Natural killer cell (primary cell): Measurements from ENCODE around the gene RASGRP2. TPM values are rescaled to one million over a fixed set of nuclear protein-coding genes. Genes with fewer than 3 reads are reported as not detected.

Source experiments
- ATAC-seq, 3 donors: fragments of 150-1000 bp in 2 of 3; fragments of 200-7000 bp in 1 of 3; cut with Tn5 transposase; 1 replicate in 1 of 3; 2 replicates in 2 of 3; pipeline ENCODE4 v1.10.0; 2021; ENCODE audit warnings: mild to moderate bottlenecking in 2 of 3, moderate library complexity in 2 of 3
- DNase-seq, 2 donors: peaks; one replicate each; pipeline versions ENCODE4 v3.0.0 to v3.0.0-alpha.2; 2013 to 2021; ENCODE audit warnings: mixed read lengths in 1 of 2
- H3K27ac ChIP-seq: one replicate; pipeline ENCODE4 v1.5.1; 2013; ENCODE audit warnings: mild to moderate bottlenecking, low read length
- H3K27me3 ChIP-seq: one replicate; pipeline ENCODE4 v1.6.1; 2013; ENCODE audit warnings: low read length; ENCODE audit not compliant: control insufficient read depth, insufficient read depth
- H3K36me3 ChIP-seq: one replicate; pipeline ENCODE4 v1.6.1; 2013; ENCODE audit warnings: low read length; ENCODE audit not compliant: control insufficient read depth, insufficient read depth
- H3K4me1 ChIP-seq: one replicate; pipeline ENCODE4 v1.6.1; 2013; ENCODE audit warnings: low read length; ENCODE audit not compliant: control insufficient read depth, insufficient read depth
- H3K4me3 ChIP-seq: one replicate; pipeline ENCODE4 v1.5.1; 2013; ENCODE audit warnings: low read length
- H3K9me3 ChIP-seq: one replicate; pipeline ENCODE4 v1.6.1; 2013; ENCODE audit warnings: low read length; ENCODE audit not compliant: control insufficient read depth, insufficient read depth
- H3K27ac Mint-ChIP-seq, 2 donors: one replicate each; pipeline ENCODE4 v1.8.0; 2022; ENCODE audit warnings: mild to moderate bottlenecking in 2 of 2, mixed read lengths in 2 of 2, moderate library complexity in 1 of 2
- H3K27me3 Mint-ChIP-seq, 2 donors: one replicate each; pipeline ENCODE4 v1.8.0; 2022; ENCODE audit warnings: low read depth in 2 of 2, mixed read lengths in 2 of 2
- H3K36me3 Mint-ChIP-seq: one replicate; pipeline ENCODE4 v1.8.0; 2022; ENCODE audit warnings: mixed read lengths
- H3K4me1 Mint-ChIP-seq, 2 donors: one replicate each; pipeline ENCODE4 v1.8.0; 2022; ENCODE audit warnings: mixed read lengths in 2 of 2
- H3K4me3 Mint-ChIP-seq: one replicate; pipeline ENCODE4 v1.8.0; 2022; ENCODE audit warnings: mild to moderate bottlenecking, moderate library complexity, mixed read lengths
- H3K9me3 Mint-ChIP-seq, 2 donors: one replicate each; pipeline ENCODE4 v1.8.0; 2022; ENCODE audit warnings: mixed read lengths in 2 of 2
- WGBS: methylation state at CpG from one replicate; pipeline ENCODE4 v1.1.7; 2013; ENCODE audit warnings: missing lambda C conversion rate; ENCODE audit not compliant: insufficient coverage; 5-methylcytosine and 5-hydroxymethylcytosine counted together
- intact Hi-C: fragments of 100-400 bp; cut with micrococcal nuclease; formaldehyde crosslinking; loops from one replicate; pipeline ENCODE4 v1.14.2; 2022
- total RNA-seq, 4 donors: library from RNA; stranded (reverse); fragments of 120-200 nt in 1 of 4; gene quantifications; one replicate each; pipeline versions ENCODE4 v1.2.3 to v1.2.4, GENCODE V29; 2013 to 2022
- TF ChIP-seq, protein P1 (sequence below): fragments of 200-600 bp; IDR thresholded peaks from one replicate; pipeline ENCODE4 v1.8.0; 2022; ENCODE audit warnings: antibody characterized with exemption

Gene RASGRP2
- total RNA-seq, 3 donors from 2014 or later (not counting 1 experiment from before 2014, with no cell fraction given), result 371 to 417 (median 394) TPM

DNA sequence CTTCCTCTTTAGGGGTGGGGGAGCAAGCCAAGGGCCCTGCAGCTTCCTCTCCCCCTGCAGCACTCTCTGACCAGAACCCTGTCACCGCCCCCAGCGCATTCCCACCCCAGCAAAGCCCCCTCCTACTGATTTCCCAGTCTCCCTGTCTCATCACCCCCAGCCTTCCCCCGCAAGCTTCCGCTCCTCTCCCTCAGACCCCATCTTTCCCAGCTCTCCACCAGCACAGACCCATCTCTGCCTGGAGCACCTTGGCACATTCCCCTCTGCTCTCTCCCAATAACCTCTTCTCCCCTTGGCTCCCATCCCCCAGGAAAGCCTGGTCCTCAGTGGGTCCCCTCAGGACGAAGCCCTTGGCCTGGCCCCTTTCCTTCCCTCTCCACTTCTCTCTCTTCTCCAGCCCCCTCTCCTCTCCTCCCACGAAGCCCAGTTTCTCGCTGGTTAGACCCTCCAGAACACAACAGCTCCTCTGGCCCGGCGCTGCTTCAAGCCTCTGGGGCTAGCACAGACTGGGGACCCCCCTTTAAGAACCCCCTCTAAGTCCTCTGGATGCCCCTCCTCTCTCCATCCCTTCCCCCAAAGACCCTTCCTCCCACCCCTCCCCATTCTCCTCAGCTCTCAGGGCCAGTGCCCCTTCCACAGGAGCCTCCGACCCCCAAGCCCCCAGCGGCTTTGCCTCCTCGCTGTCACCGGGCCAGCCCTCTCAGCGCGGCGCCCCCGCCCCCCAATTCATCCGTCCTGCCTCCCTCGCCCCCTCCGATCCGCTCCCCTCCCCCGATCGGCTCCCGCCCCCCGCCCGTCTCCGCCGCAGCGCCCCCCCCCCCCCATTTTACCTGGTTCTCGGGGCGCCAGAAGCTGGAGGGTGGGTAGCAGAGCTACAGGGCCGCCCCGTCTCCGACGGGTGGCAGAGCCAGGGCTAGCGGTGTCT lies 21.5 kb downstream of the RASGRP2 start:
- peaks cover 8 to 29% of the 10 kb centered on the region in 2 donors for H3K4me1 Mint-ChIP-seq
- WGBS, result 22% methylated on average over 21 of the region's 36 CpGs
- DNase-seq, result no peak
- H3K9me3 Mint-ChIP-seq, result no peaks in the 10 kb centered on the region
- H3K4me1 ChIP-seq, result peaks cover 16% of the 10 kb centered on the region
- H3K27me3 ChIP-seq, result peaks cover 6% of the 10 kb centered on the region
- ATAC-seq, result no peak
- H3K4me3 Mint-ChIP-seq, result peak overlapping the region; percentile 68
- TF ChIP-seq, protein P1, sequence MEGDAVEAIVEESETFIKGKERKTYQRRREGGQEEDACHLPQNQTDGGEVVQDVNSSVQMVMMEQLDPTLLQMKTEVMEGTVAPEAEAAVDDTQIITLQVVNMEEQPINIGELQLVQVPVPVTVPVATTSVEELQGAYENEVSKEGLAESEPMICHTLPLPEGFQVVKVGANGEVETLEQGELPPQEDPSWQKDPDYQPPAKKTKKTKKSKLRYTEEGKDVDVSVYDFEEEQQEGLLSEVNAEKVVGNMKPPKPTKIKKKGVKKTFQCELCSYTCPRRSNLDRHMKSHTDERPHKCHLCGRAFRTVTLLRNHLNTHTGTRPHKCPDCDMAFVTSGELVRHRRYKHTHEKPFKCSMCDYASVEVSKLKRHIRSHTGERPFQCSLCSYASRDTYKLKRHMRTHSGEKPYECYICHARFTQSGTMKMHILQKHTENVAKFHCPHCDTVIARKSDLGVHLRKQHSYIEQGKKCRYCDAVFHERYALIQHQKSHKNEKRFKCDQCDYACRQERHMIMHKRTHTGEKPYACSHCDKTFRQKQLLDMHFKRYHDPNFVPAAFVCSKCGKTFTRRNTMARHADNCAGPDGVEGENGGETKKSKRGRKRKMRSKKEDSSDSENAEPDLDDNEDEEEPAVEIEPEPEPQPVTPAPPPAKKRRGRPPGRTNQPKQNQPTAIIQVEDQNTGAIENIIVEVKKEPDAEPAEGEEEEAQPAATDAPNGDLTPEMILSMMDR, result no peak
- H3K27ac ChIP-seq, result no peak overlapping the region
- H3K27ac Mint-ChIP-seq, result peak overlapping the region in 1 of 2 donors; percentile 53
- H3K27me3 Mint-ChIP-seq, result peaks cover 4 to 25% of the 10 kb centered on the region in 2 donors
- H3K36me3 Mint-ChIP-seq, result no peaks in the 10 kb centered on the region
- intact Hi-C loops, result loop anchor here (1.0 to 5.0 kb wide), 3 partner anchors 34 to 275 kb away; no protein-coding TSS in a partner anchor
- H3K4me3 ChIP-seq, result no peak overlapping the region
- H3K9me3 ChIP-seq, result no peaks in the 10 kb centered on the region
- peaks cover 7% of the 10 kb centered on the region for H3K36me3 ChIP-seq

- ATAC-seq, result no peak
- H3K4me3 ChIP-seq, result no peak overlapping the region
- Mint-ChIP-seq H3K4me1 (peaks cover 8 to 29% of the 10 kb centered on the region in 2 donors), H3K4me3 (no peak overlapping the region), H3K27ac (no peak overlapping the region), H3K36me3 (no peaks in the 10 kb centered on the region), H3K27me3 (peaks cover 9 to 36% of the 10 kb centered on the region in 2 donors), H3K9me3 (no peaks in the 10 kb centered on the region)
- no peaks in the 10 kb centered on the region for H3K9me3 ChIP-seq
- WGBS, result no CpG with 5 or more reads among the region's 3 CpGs
- no peak for DNase-seq
- H3K27ac ChIP-seq, result no peak overlapping the region
- TF ChIP-seq, protein P1, result no peak
- H3K27me3 ChIP-seq, result peaks cover 8% of the 10 kb centered on the region
- intact Hi-C loops, result loop anchor here (5.0 kb wide), 2 partner anchors 229 to 274 kb away; no protein-coding TSS in a partner anchor
- no peaks in the 10 kb centered on the region for H3K36me3 ChIP-seq
- peaks cover 16% of the 10 kb centered on the region for H3K4me1 ChIP-seq
Measured at GRCh38 chr11:64721359-64721699, 22.6 kb downstream of the RASGRP2 start.

DNA sequence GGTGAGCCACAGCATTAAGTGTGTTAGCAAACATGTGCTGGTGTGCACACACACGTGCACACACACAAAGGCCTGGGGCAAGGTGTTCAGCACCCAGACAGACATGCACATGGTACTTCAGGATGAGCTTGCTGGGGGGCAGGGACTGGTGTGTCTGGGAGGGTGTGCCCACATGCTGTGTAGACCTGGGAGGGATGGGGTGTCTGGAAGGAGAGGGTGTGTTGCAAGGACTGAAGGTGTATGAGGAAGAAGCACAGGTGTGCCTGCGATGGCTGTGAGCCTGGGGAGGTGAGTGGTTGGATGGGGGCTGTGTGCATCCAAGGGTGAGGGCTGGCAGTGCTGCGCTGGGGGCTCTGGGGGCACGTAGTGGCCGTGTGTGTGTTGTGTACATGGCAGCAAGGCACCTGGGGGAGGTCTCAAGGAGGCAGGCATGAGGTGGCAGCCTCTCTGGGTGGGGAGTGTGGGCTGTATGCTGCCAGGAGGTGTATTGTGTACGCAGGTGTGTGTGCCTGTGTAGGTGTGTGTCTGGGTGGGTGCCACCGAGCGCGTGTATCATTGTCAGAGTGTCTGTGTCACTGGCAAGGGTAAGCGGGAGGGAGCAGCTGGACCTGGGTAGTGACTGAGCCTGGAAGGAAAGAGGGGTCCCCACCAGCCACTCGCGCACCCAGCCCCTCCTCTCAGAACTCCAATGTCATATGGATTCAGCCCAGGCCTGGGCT lies 23.1 kb downstream of the RASGRP2 start:
- ATAC-seq, result no peak
- WGBS, result 87% methylated on average over 12 of the region's 12 CpGs
- Mint-ChIP-seq H3K27ac (no peak overlapping the region), H3K27me3 (peaks cover 9 to 41% of the 10 kb centered on the region in 2 donors), H3K36me3 (no peaks in the 10 kb centered on the region), H3K4me3 (no peak overlapping the region), H3K4me1 (peaks cover 8 to 29% of the 10 kb centered on the region in 2 donors), H3K9me3 (no peaks in the 10 kb centered on the region)
- intact Hi-C loops, result loop anchor here (5.0 kb wide), 2 partner anchors 228 to 273 kb away; no protein-coding TSS in a partner anchor
- H3K27me3 ChIP-seq, result peaks cover 8% of the 10 kb centered on the region
- H3K4me3 ChIP-seq, result no peak overlapping the region
- no peak overlapping the region for H3K27ac ChIP-seq
- DNase-seq, result no peak
- H3K4me1 ChIP-seq, result peaks cover 16% of the 10 kb centered on the region
- TF ChIP-seq, protein P1, result no peak
- H3K36me3 ChIP-seq, result no peaks in the 10 kb centered on the region
- H3K9me3 ChIP-seq, result no peaks in the 10 kb centered on the region
